ENCODE results near the gene MET.
"Not testable (repeated sequence)": the region's sequence is repeated elsewhere in the genome, so short reads cannot be mapped to it uniquely, and the experiment has no call there.

The MET gene

GRCh38 chr7:116739307-116739706 is 67.3 kb downstream of the MET start:
- DNase-seq, result no peak
- in situ Hi-C loops (cut with MboI; ENCODE audit: low pct_unique_long_range_greater_than_20kb, low sequenced_read_pairs), result no loop called here

- no peak for DNase-seq
- in situ Hi-C loops (cut with MboI; ENCODE audit: low pct_unique_long_range_greater_than_20kb, low sequenced_read_pairs), result no loop called here
Measured at GRCh38 chr7:116740231-116740630, 68.2 kb downstream of the MET start.

- in situ Hi-C loops (cut with MboI; ENCODE audit: low pct_unique_long_range_greater_than_20kb, low sequenced_read_pairs), result no loop called here
- DNase-seq, result no peak
Measured at GRCh38 chr7:116740755-116741462, 68.9 kb downstream of the MET start.

GRCh38 chr7:116741625-116742316 is 69.8 kb downstream of the MET start:
- in situ Hi-C loops (cut with MboI; ENCODE audit: low pct_unique_long_range_greater_than_20kb, low sequenced_read_pairs), result no loop called here

GRCh38 chr7:116742641-116743040 is 70.6 kb downstream of the MET start:
- in situ Hi-C loops (cut with MboI; ENCODE audit: low pct_unique_long_range_greater_than_20kb, low sequenced_read_pairs), result no loop called here
- DNase-seq, result no peak

More at GRCh38 chr7:116741625-116742316, 69.8 kb downstream of the MET start:
- DNase-seq, result no peak

GRCh38 chr7:116743835-116744234 is 71.8 kb downstream of the MET start:
- DNase-seq; in situ Hi-C loops (cut with MboI; ENCODE audit: low pct_unique_long_range_greater_than_20kb, low sequenced_read_pairs): not testable (repeated sequence)

- DNase-seq; in situ Hi-C loops (cut with MboI; ENCODE audit: low pct_unique_long_range_greater_than_20kb, low sequenced_read_pairs): not testable (repeated sequence)
Measured at GRCh38 chr7:116746388-116746787, 74.4 kb downstream of the MET start.

GRCh38 chr7:116751070-116751469 is 79.1 kb downstream of the MET start:
- in situ Hi-C loops (cut with MboI; ENCODE audit: low pct_unique_long_range_greater_than_20kb, low sequenced_read_pairs), result not testable (repeated sequence)

GRCh38 chr7:116752305-116753074 is 80.5 kb downstream of the MET start:
- DNase-seq, result no peak
- in situ Hi-C loops (cut with MboI; ENCODE audit: low pct_unique_long_range_greater_than_20kb, low sequenced_read_pairs), result no loop called here

More at GRCh38 chr7:116751070-116751469, 79.1 kb downstream of the MET start:
- DNase-seq, result not testable (repeated sequence)

- in situ Hi-C loops (cut with MboI; ENCODE audit: low pct_unique_long_range_greater_than_20kb, low sequenced_read_pairs), result no loop called here
- DNase-seq, result no peak
Measured at GRCh38 chr7:116753130-116753529, 81.1 kb downstream of the MET start.

GRCh38 chr7:116754186-116754585 is 82.2 kb downstream of the MET start:
- in situ Hi-C loops (cut with MboI; ENCODE audit: low pct_unique_long_range_greater_than_20kb, low sequenced_read_pairs), result no loop called here
- DNase-seq, result no peak

GRCh38 chr7:116757283-116757682 is 85.3 kb downstream of the MET start:
- DNase-seq, result no peak
- in situ Hi-C loops (cut with MboI; ENCODE audit: low pct_unique_long_range_greater_than_20kb, low sequenced_read_pairs), result no loop called here

GRCh38 chr7:116759642-116760041 is 87.6 kb downstream of the MET start:
- DNase-seq; in situ Hi-C loops (cut with MboI; ENCODE audit: low pct_unique_long_range_greater_than_20kb, low sequenced_read_pairs): not testable (repeated sequence)

- no peak for DNase-seq
- in situ Hi-C loops (cut with MboI; ENCODE audit: low pct_unique_long_range_greater_than_20kb, low sequenced_read_pairs), result no loop called here
Measured at GRCh38 chr7:116762971-116763370, 91.0 kb downstream of the MET start.

- no peak for DNase-seq
- in situ Hi-C loops (cut with MboI; ENCODE audit: low pct_unique_long_range_greater_than_20kb, low sequenced_read_pairs), result no loop called here
Measured at GRCh38 chr7:116763647-116764046, 91.7 kb downstream of the MET start.

- in situ Hi-C loops (cut with MboI; ENCODE audit: low pct_unique_long_range_greater_than_20kb, low sequenced_read_pairs), result no loop called here
Measured at GRCh38 chr7:116766881-116767280, 94.9 kb downstream of the MET start.

GRCh38 chr7:116769546-116769945 is 97.5 kb downstream of the MET start:
- no peak for DNase-seq
- in situ Hi-C loops (cut with MboI; ENCODE audit: low pct_unique_long_range_greater_than_20kb, low sequenced_read_pairs), result no loop called here

More at GRCh38 chr7:116766881-116767280, 94.9 kb downstream of the MET start:
- DNase-seq, result no peak

GRCh38 chr7:116770941-116771340 is 98.9 kb downstream of the MET start:
- in situ Hi-C loops (cut with MboI; ENCODE audit: low pct_unique_long_range_greater_than_20kb, low sequenced_read_pairs), result no loop called here
- DNase-seq, result no peak

GRCh38 chr7:116771640-116772039 is 99.6 kb downstream of the MET start:
- in situ Hi-C loops (cut with MboI; ENCODE audit: low pct_unique_long_range_greater_than_20kb, low sequenced_read_pairs), result no loop called here
- DNase-seq, result no peak

GRCh38 chr7:116772423-116772863 is 100.4 kb downstream of the MET start:
- in situ Hi-C loops (cut with MboI; ENCODE audit: low pct_unique_long_range_greater_than_20kb, low sequenced_read_pairs), result no loop called here
- DNase-seq, result no peak

Measured in KBM-7 (cell line).